ENCODE measurements around the gene SMURF1.
"Not testable (repeated sequence)": the region's sequence is repeated elsewhere in the genome, so short reads cannot be mapped to it uniquely, and the experiment has no call there.

SMURF1 gene

DNA sequence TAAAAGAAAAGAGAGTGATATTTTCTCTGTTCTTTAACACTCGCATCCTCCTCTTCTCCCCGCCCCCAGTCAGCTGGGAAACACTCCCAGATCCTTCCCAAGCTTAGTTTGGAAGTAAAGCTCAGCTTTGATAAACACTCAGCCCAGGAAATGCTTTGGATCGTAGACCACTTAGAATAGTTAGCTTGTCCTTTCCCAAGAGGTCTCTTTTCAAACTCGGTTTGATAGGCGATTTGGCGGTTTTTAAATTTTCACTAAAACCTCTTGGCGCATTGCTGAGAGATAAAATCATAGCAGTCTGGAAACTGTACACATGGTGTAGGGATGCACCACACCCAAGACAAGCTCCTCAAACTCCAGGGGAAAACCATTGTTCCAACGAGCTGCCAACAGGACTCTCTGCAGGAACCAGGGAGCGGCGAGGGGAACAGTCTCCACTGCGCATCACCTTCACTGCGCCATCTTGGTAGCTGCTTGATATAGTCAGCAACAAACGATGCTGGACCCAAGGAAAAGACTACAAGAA lies 22.3 kb downstream of the SMURF1 start:
- DNase-seq (ENCODE audit: low read depth in 2 of 2), result peak in 1 of 2 experiments; percentile 76

DNA sequence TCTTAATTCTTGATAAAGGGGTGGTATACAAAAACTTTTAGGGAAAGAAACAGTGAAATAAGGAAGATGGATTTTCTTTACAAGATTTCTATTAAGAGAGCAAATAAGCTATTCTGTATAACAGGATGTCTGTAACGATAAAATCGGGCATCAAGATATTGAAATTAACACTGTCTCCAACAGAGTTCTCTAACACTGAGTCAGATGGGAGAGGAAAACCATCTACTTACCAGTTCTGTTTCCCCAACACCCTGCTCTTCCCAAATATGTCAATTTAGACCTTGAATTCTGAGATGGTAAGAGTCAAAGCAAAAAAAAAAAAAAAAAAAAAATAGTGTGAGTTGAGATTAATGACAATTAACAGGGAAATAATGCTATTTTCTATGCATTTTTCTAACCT lies 23.0 kb downstream of the SMURF1 start:
- no peak for DNase-seq (ENCODE audit: low read depth in 2 of 2)

DNA sequence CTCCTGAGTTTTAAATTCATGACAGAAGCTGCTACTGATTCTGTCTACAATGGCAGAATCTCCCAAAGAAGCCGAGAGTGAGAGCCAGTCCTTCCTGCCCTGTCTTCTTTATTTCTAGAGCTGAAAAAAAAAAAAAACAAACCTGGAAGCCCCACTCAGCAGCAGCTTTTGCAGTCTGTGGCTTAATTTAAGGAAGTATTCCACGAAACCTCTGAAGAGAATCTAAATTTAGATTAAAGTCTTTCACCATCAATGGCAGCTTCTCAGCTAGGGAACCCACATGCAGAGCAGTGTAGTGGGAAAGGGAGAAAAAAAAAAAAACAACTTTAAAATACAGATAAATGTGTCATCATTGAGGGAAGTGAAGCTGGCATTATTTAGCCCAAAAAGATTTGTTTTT lies 23.4 kb downstream of the SMURF1 start:
- DNase-seq (ENCODE audit: low read depth in 2 of 2), result no peak

DNA sequence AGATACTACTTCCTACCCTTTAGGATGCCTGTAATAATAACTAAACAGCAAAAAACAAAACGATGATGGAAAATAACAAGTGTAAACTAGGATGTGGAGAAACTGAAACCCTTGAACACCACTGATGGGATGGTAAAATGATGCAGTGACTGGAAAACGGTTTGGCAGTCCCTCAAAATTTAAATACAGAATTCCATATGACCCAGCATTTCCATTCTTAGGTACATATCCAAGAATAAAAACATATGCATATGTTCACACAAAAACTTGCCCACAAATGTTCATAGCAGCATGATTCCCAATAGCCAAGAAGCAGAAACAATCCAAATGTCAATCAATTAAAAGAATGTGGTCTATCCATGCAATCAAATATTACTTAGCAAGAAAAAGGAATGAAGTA lies 25.8 kb downstream of the SMURF1 start:
- DNase-seq (ENCODE audit: low read depth in 2 of 2), result no peak

DNA sequence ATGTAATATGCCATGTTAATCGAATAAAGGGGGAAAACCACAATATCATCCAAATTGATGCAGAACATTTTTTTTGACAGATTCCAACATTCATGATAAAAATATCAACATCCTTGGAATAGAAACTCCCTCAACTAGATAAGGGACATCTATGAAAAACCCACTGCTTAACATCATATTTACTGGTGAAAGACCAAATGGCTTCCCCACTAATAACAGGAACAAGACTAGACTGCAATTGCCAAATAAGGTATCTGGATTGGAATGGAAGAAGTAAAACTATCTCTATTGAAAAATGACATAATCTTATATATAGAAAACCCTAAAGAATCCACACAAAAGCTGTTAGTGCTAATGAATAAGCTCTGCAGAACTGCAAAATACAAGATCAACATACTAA lies 27.8 kb downstream of the SMURF1 start:
- DNase-seq (ENCODE audit: low read depth in 2 of 2), result no peak

DNA sequence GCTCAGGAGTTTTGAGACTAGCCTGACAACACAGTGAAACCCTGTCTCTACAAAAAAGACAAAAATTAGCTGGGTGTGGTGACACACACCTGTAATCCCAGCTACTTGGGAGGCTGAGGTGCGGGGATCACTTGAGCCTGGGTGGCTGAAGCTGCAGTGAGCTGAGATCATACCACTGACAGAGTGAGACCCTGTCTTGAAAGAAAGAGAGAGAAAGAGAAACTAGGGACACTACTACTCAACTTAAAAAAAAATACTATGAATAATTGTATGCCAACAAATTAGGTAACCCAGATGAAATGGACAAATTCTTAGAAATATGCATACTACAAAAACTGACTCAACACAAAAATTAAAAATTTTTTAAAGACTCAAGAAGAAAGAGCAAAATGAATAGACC lies 28.5 kb downstream of the SMURF1 start:
- DNase-seq (ENCODE audit: low read depth in 2 of 2), result no peak

DNA sequence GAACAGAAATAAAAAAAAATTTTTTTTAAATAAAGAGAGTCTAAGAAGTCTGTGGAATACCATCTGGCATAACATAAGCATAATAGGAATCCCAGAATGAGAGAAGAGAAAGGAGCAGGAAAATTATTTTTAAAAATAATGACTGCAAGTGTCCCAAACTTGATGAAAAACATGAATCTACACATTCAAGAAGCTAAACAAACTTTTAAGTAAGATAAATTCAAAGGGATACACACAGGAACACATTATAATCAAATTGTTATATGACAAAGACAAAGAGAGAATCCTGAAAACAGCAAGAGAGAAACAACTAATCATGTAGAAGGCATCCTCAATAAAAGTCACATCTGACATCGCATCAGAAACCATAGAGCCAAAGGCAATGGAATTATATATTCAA lies 30.9 kb downstream of the SMURF1 start:
- DNase-seq (ENCODE audit: low read depth in 2 of 2), result no peak

DNA sequence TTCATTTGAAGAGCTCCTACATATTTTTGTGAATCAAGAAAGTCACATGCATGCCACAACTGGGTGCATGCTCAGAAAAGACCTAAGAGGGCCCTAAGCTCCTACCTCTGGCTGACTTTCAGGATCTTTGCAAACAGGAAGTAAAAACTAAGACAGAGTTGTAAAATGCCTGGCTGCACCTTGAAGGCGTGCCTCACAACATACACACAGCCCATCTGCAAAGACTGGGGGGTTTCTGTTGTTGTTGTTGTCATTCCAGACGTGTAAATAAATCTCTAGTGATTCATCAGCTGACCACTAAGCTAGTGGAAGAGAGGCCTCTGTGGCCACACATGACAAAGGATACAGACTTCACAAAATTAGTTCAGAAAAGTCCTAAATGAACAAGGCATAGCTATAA lies 31.8 kb downstream of the SMURF1 start:
- DNase-seq (ENCODE audit: low read depth in 2 of 2), result no peak

DNA sequence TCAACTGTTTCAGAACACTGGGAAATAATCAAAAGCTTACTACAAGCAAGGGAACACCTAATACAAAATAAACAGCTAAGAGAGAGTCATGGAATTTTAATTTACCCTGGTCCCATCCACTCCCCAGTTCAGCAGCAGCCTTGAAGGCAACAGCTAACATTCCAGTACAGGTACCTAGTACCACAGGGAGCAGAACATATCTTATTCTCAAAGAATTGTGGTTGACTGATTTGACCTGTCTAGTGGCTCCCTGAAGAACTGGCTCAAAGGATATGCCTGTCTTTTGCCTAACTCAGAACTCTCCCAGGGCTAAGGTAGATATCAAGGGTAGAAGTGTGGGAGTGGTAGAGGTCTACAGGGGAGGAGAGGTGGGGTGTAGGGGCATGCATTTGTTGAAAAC lies 32.3 kb downstream of the SMURF1 start:
- no peak for DNase-seq (ENCODE audit: low read depth in 2 of 2)

DNA sequence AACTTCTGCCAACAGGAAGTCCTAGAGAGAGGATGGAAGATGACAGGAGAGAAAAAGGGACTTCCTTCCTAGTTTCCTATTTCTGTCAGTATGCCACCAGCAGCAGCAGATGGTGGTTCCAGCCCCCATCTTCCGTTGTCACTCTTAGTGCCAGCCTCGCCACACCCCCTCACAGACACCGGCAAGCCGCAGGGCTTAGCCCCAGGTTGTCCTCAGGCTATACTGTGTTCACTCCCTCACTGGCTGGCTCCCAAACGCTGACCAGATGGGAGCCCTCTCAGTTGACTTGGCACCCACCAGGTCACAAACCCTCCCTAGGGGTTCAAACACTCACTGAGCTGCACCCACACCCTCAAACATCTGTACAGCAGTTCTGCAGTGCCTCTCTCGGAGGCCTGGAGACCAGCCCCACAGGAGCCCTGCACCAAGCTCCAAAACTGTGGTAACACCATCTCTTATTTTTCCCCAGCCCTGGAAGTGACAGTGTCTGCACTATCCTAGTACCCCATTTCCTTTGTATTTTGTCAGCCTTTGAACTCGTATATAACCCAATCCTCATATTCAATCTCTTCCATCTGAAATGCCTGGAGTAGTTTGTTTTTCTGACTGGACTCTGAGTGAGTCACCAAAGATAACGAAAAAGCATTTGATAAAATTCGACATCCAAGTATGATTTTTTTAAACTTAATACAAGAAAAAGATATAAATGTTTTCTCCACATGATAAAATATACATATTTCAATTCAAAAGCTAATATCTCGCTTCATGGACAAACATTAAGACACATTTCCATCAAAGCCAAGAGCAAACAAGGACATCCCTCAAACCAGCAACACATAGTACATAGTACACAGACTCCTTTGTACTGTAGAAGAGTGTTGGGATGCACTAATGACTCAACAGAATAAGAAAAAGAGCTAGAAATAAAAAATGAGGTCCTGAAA lies 34.5 kb downstream of the SMURF1 start:
- no peak for DNase-seq (ENCODE audit: low read depth in 2 of 2)

DNA sequence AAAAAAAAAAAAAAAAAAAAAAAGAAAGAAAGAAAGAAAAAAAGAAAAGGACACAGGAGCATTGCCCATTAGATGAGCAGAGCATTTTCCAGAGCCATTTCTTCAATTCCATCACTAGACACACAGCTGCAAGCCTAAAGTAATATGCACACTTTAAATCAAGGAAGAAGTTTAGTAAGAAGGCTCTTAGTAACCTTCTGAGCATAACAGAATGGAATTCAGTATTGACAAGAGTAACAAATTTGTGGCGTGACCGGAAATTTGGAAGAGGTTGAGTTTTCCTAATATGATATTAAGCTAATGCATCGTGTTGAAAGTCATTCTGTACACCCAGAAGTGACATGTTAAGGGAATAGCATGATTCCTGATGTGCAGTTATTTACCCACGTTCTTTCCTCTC lies 35.3 kb downstream of the SMURF1 start:
- DNase-seq (ENCODE audit: low read depth in 2 of 2), result peak; percentile 65 to 66

DNA sequence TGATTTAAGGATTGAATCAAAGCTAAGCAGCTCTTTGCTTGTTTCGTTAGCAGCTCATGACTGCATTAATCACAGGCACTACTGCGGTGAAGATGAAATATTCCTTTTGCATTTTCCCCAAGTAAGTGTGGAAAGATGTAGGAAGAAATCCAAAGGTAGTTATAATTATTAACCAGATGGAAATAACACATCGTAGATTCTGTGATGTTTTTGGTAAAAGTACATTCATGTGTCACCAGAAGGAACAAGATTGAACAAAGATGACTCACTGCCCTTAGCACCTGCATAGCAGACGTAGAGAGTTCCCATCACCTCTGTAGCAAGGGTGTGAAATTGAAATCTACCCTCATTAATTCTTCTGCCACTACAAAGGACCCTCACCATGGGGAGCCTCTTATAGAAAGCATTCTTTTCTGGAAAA lies 37.1 kb downstream of the SMURF1 start:
- no peak for DNase-seq (ENCODE audit: low read depth in 2 of 2)

DNA sequence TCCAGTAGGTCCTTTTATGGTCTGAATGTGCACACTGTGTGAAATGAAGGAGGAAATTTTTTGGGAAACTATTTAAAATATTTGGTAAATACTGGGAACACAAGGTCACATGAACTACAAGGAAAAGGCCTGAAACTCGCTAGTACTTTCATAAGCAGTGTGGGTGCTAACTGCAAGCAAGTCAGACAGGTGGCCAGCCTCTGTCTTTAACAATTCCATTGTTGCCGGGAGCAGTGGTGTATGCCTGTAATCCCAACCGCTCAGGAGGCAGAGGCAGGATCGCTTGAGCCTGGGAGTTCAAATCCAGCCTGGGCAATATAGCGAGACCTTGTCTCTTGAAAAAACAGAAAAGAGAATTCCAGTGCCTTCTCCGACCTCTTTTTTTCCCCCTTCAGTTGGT lies 37.5 kb downstream of the SMURF1 start:
- DNase-seq (ENCODE audit: low read depth in 2 of 2), result no peak

DNA sequence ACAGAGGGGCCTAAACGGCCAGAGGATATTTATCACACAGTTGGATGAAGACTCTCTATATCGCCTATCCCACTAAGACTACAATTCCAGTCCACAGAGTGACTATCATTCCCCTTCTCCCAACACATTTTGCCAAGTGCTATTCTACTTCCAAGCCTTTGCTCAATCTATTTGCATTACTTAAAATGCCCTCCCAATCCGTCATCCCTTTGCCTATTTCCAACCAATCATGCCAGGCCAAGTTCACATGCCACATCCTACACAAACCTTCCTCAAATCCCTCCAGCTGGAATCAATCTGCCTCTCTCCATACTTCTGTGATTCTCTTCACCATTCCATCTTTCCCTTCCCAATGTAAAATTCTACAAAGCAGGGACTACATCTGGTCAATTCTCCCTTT lies 38.2 kb downstream of the SMURF1 start:
- no peak for DNase-seq (ENCODE audit: low read depth in 2 of 2)

DNA sequence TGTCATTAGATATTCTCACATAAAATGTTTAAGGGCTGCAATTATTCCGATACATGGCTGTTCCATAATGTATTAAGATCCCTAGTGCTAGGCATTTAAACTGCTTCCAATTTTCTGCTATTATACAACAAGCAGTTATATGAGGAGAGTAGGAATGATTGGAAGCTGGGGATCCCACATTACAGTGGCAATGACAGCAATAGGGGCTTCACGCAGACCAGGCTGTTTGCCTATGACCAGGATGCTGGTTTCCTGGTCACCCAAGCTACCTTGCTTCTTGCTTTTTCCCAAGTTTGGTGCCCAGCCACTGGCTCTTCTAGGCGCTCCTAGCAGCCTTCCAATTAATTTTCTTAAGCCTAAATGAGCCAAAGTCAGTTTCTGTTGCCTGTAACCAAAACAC lies 39.3 kb downstream of the SMURF1 start:
- no peak for DNase-seq (ENCODE audit: low read depth in 2 of 2)

DNA sequence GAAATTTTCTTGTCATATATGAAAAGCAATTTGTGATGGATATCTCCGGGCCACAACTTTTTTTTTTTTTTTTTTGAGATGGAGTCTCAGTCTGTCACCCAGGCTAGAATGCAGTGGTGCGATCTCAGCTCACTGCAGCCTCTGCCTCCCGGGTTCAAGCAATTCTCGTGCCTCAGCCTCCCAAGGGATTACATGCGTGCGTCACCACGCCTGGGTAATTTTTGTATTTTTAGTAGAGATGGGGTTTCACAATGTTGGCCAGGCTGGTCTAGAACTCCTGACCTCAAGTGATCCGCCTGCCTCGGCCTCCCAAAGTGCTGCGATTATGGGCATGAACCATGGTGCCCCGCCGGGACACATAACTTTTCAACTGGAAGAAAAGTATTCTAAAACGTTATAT lies 40.1 kb downstream of the SMURF1 start:
- DNase-seq (ENCODE audit: low read depth in 2 of 2), result not testable (repeated sequence)

DNA sequence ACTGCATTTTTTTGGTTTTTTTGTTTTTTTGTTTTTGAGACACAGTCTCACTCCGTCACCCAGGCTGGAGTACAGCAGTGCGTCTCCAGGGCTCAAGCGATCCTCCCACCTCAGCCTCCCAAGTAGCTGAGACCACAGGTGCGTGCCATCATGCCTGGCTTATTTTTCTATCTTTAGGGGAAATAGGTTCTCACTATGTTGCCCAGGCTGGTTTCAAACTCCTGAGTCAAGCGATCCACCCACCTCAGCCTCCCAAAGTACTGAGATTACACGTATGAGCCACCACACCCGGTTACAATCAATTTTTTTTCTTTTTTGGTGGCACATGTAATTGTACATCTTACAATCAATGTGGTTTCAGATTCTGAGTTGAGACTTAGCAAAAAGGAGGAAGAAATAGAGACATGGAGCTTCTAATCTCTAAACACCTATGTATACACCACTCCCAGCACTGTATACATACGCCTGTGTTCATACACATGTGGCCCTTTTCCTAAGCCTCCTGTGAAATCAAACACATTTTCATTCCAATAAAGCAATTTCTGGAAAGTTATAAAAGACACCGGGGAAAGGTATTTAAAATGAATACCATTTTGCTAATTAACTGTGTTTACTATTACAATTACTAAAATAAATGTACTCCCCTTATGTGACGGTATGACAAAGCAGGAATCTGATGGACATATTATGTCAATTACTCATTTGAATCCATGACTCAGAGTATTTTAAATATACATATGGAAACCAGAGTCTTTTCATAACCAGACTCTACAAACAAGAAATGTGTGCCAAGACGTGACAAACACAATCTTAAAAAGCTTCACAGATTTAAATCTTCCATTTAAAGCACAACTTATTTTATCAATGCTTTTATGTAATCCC lies 40.9 kb downstream of the SMURF1 start:
- peak in 1 of 2 experiments; percentile 61 for DNase-seq (ENCODE audit: low read depth in 2 of 2)

DNA sequence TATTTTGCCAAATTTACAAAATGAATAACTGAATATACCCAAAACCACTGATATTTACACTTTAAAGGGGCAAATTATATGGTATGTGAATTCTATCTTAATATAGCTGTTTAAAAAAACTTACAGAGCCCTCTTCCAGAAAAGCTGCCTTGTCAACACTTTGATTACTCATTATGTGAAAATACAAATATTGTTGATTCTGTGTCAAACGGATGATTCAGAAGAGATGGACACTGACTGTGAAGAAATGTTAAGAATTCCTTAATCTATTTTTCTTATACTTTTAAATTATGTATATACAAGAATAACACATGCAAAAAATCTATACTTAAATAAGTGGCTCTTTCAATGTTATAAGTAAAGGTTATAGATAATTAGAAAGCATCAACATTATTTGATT lies 41.5 kb downstream of the SMURF1 start:
- DNase-seq (ENCODE audit: low read depth in 2 of 2), result no peak

DNA sequence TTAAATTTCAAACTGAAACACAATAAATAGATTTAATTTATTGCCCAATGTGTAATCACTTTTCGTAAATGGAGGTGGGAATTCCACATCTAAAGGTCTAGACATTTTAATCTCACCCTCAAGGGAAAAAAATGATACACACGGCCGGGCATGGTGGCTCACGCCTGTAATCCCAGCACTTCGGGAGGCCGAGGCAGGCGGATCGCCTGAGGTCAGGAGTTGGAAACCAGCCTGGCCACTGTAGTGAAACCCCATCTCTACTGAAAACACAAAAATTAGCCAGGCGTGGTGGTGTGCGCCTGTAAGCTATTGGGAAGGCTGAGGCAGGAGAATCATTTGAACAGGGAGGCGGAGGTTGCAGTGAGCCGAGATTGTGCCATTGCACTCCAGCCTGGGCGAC lies 42.4 kb downstream of the SMURF1 start:
- DNase-seq (ENCODE audit: low read depth in 2 of 2), result not testable (repeated sequence)

DNA sequence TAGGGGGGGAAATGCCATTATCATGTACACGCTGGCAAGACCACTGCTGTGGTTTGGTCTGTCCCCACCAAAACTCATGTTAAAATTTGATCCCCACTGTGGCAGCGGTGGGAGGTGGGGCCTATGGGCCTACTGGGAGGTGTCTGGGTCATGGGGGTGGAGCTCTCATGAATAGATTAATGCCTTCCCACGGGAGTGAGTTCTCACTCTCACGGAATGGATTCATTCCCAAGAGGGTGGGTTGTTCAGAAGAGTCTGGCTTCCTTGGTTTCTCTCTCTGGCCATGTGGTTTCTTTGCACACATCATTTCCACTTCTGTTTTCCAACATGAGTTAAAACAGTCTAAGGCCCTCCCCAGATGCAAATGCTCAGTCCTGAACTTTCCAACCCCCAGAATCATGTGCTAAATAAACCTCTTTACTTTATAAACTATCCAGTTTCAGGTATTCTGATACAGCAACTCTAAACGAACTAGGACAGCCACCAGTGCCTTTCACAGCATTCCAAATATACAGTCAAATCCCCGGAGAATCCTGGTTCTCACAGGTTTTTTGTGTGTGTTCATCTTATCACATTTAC lies 44.3 kb downstream of the SMURF1 start:
- no peak for DNase-seq (ENCODE audit: low read depth in 2 of 2)

DNA sequence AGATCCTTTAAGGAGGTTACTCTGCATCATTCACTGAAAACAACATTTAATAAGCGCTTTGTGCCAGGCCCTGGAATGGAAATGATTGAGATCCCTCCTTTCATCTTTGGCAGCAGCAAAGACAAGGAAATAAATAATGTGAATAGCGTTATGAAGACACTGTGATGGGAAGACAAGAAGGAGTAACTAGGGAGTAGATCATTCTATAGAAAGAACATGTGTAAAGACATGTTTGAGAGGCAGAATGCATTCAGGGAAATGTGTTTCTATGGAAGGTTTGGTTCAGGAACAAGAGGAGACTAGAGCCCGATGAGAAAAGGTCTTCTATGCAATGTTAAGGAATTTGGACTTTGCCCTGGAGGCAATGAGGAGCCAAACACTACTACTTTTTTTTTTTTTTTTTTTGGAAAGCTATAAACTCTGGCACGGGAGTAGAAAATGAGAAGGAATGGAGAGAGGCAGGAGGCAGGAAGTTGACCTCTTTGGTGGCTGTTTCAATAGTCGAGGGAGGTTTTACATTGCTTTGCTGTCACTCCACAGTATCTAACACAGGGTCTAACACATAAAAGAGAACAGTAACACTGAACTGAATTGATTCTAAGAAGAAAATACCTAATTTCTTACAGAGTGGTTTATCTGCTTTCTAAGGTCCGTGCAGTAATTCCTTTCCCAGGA lies 44.9 kb downstream of the SMURF1 start:
- DNase-seq (ENCODE audit: low read depth in 2 of 2), result no peak

Data from fibroblast of skin of left biceps (primary cell).